ENCODE results near the gene ALAD. TPM values are rescaled to one million over a fixed set of nuclear protein-coding genes. Genes with fewer than 3 reads are reported as not detected.
"Not testable (repeated sequence)": the region's sequence is repeated elsewhere in the genome, so short reads cannot be mapped to it uniquely, and the experiment has no call there.

Gene ALAD
- total RNA-seq, 2 donors from 2014 or later: 27.5 to 34.7 TPM

DNA sequence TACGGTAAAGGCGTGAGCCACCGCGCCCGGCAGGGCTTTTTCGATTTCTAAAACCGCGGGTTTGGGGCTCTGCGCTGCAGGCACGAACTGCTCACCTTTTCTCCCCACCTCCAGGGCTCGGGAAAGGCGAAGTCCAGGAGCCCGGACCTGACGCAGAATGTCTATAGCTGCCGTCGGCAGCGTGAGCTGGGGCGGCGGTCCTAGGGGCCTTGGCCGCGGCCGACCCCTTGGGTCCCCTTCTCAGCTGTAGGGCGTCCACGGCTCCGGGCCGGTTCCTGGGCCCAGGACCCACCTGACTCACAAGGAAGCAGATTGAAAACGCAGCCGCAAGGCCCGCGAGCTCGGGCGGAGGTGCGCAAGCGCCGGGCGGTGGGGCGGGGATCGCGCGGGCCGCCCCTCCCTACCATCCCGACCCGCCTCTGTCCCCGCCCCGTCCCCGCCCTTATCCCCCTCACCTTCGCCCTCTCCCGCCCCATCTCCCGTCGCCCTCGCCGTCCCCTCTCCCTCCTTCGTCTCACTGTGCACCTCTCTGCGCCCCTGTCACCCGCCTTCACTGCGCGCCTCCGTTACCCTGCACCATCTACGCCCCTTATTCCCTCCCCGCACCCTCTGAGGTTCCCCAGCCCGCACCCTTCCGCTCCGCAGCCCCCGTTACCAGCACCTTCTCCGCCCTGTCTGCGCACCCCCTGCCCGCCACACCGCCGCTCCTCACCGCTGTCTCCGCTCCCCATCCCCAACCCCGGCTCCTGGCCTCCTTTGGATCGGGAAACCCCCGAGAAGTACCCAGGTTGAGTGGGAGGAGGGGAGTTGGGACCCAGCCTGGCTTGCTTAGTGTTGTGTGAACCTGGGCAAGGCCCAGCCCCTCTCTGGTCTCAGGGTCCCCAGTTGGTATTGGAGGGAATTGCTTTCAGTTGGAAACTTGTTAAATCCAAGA is 24.2 kb downstream of the ALAD start, which contains the start of gene HDHD3:
Gene HDHD3, minus strand, starts transcription at position 353 of the 934 bp plus-strand sequence. CDS start 2,632 bp downstream, outside the sequence.
- Mint-ChIP-seq H3K27ac (peak within 1 kb of the TSS; percentile 81), H3K27me3 (ENCODE audit: low read depth) (no peaks in the 10 kb centered on the region), H3K36me3 (ENCODE audit: insufficient read depth in 2 of 2) (no peaks in the 10 kb centered on the region), H3K4me3 (peak within 1 kb of the TSS; percentile 88 to 93), H3K9me3 (no peaks in the 10 kb centered on the region), H3K4me1 (ENCODE audit: low read depth) (peaks cover 25% of the 10 kb centered on the region)
- ATAC-seq (replicated peaks in 1 of 2) (peak; percentile 93), DNase-seq (peak; percentile 85 to 87)

DNA sequence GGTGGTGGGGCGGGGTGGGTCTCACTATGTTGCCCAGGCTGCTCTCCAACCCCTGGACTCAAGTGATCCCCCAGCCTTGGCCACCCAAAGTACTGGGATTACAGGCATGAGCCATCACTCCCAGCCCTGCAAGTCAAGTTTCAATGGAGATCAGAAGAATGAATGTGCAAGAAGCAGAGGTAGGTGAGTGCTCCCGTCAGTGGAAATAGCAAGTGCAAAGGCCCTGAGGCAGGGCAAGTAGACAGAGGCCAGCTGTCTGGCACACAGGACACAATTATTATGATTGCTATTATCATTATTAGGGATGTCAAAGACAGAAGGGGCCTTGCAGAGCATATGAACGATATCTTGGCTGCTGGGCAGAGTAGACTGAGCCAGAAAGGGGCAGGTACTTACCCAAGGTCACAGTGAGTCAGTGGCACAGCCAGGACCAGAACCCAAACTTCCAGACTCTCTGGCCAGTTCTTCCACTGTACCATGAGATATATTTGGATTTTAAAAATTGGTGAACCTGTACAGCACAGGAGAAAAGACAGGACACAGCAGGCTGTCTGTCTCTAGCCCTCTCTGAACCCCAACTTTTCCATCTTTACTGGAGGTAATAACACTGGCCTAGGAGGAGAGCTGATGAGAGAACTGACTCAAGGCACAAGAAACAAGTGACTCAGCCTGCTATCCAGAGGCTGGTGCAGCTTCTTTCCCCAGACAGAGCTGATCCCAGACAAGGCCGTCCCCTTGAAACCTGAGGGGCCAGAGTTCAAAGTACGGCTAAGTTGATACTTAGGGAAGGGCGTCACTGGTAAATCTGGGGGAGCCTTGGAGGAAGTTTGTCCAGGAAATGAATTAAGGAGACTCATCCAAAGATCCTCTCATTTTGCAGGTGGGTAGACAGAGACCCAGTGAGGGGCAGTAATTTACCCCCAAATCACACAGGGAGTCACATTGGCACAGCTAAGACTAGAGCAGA is 25.7 kb downstream of the ALAD start:
- Mint-ChIP-seq H3K9me3 (no peaks in the 10 kb centered on the region), H3K4me1 (ENCODE audit: low read depth) (peaks cover 18% of the 10 kb centered on the region), H3K27me3 (ENCODE audit: low read depth) (no peaks in the 10 kb centered on the region), H3K36me3 (ENCODE audit: insufficient read depth in 2 of 2) (no peaks in the 10 kb centered on the region), H3K4me3 (peak overlapping the region; percentile 88 to 93), H3K27ac (peak overlapping the region; percentile 81)
- ATAC-seq (replicated peaks in 1 of 2) (no peak), DNase-seq (no peak)

DNA sequence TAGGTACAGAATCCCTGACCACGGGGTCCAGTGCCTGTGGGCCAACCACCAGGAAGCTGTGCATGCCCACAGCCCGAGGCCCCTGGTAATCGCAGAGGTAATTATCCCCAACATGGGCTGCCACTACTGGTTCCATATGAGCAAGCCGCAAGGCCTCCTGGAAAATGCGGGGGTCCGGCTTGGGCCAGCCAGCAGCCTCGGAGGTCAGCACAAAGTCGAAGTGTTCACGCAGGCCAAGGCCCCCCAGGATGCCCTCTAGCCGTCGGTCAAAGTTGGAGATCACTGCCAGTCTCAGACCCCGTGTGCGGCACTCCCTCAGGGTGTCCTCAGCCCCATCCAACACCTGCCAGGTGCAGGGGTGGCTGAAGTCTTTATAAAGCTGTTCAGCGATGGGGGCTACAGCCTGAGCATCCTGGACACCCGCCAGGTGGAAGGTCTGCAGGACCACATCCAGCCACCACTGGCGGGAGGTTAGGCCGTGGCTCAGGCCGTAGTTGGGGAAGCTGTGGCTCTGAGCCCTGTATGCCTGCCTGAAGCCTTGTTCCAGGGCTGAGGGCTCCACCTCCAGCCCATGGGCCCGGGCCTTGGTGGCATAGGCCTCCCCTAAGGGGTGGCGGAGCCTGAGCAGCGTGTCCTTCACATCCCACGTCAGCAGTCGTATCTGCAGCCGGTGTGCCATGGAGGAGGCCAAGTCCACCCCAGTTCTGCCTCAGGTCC is 27.2 kb downstream of the ALAD start:
- Mint-ChIP-seq H3K9me3 (no peaks in the 10 kb centered on the region), H3K36me3 (ENCODE audit: insufficient read depth in 2 of 2) (no peaks in the 10 kb centered on the region), H3K4me3 (no peak overlapping the region), H3K27me3 (ENCODE audit: low read depth) (no peaks in the 10 kb centered on the region), H3K27ac (no peak overlapping the region), H3K4me1 (ENCODE audit: low read depth) (peaks cover 18% of the 10 kb centered on the region)
- ATAC-seq (replicated peaks in 1 of 2) (no peak), DNase-seq (no peak)

DNA sequence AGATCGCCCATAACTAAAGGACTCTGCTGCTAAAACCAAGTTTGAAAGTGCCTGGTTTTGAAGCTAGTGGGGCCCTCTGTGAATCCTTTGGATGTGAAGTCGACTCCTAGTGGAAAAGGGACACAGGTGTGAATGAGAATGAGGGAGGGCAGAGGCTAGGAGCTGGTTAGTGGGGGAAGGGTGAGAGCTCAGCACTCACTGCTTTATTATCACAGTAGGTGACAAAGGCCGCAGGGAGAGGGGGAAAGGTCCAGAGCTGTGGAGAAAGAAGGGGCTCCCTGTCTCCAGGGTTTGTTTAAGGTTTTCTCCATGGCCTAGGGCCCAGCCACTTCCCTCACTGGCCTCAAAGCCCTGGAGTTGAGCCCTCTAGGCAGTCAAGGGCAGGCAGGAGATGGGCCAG is 27.8 kb downstream of the ALAD start:
- DNase-seq: no peak
- Mint-ChIP-seq H3K4me3 (no peak overlapping the region), H3K4me1 (ENCODE audit: low read depth) (peaks cover 18% of the 10 kb centered on the region), H3K9me3 (no peaks in the 10 kb centered on the region), H3K27me3 (ENCODE audit: low read depth) (no peaks in the 10 kb centered on the region), H3K27ac (no peak overlapping the region), H3K36me3 (ENCODE audit: insufficient read depth in 2 of 2) (no peaks in the 10 kb centered on the region)
- no peak for ATAC-seq (replicated peaks in 1 of 2)

DNA sequence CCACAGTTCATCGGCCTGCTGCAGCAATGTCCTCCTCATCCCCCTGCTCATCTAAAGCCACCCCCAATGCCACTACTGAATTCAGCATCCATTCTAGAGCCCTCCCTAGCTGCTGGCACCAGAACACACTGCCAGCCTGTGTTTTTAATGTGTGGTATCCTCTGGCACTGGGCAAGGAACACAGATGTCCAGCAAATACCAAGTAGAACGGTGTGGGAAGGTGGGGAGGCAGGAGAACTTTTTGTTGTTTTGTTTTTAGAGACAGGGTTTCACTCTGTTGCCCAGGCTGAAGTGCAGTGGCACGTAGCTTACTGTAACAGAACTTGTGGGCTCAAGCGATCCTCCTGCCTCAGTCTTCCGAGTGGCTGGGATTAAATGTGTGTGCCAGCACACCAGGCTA is 29.0 kb downstream of the ALAD start:
- H3K4me3 Mint-ChIP-seq: no peak overlapping the region
- H3K36me3 Mint-ChIP-seq (ENCODE audit: insufficient read depth in 2 of 2): no peaks in the 10 kb centered on the region

DNA sequence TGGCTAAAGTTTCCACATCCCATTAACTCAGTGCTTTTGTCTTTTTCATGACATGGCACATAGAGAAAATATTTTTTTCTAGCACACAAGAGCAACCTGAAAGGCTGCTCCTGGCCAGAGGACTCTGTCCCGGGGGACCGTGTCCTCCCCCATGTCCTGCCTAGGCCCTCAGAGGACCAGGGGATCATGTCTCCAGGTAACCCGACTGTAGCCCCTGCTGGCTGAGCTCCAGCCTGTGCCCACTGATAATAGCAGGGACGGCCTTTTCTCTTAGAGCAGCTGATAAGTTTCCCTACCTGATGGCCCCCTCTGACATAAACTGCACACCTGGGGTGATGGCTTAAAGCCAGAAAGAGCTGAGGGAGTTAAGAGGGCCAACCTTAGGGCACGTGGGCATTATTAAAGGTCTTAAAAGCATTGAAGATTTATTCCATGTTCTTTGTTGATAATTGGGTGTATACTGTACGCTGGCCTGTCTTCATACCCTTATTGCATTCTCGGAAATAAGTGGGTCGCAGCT is 30.2 kb downstream of the ALAD start:
- peaks cover 16% of the 10 kb centered on the region for H3K4me1 Mint-ChIP-seq (ENCODE audit: low read depth)
- H3K27ac Mint-ChIP-seq: no peak overlapping the region
- no peaks in the 10 kb centered on the region for H3K36me3 Mint-ChIP-seq (ENCODE audit: insufficient read depth in 2 of 2)
- ATAC-seq (replicated peaks in 1 of 2) (no peak), DNase-seq (no peak)
- no peaks in the 10 kb centered on the region for H3K27me3 Mint-ChIP-seq (ENCODE audit: low read depth)
- no peak overlapping the region for H3K4me3 Mint-ChIP-seq
- H3K9me3 Mint-ChIP-seq: no peaks in the 10 kb centered on the region

More for the DNA sequence above, 29.0 kb downstream of the ALAD start:
- Mint-ChIP-seq H3K4me1 (ENCODE audit: low read depth) (peaks cover 18% of the 10 kb centered on the region), H3K9me3 (no peaks in the 10 kb centered on the region), H3K27me3 (ENCODE audit: low read depth) (no peaks in the 10 kb centered on the region), H3K27ac (no peak overlapping the region)
- ATAC-seq (replicated peaks in 1 of 2) (no peak), DNase-seq (no peak)

DNA sequence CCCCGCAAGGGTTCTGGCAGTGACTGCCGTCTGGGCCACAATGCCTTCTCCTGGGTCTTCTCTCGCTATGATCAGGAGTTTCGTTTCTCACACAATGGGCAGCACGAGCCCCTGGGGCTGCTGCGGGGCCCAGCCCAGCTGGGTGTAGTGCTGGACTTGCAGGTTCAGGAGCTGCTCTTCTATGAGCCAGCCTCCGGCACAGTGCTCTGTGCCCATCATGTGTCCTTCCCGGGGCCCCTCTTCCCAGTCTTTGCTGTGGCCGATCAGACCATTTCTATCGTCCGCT is 31.3 kb downstream of the ALAD start:
- no peak overlapping the region for H3K27ac Mint-ChIP-seq
- DNase-seq (no peak), ATAC-seq (replicated peaks in 1 of 2) (no peak)
- no peaks in the 10 kb centered on the region for H3K27me3 Mint-ChIP-seq (ENCODE audit: low read depth)
- no peaks in the 10 kb centered on the region for H3K9me3 Mint-ChIP-seq
- H3K4me1 Mint-ChIP-seq (ENCODE audit: low read depth): peaks cover 6% of the 10 kb centered on the region
- H3K4me3 Mint-ChIP-seq: no peak overlapping the region
- H3K36me3 Mint-ChIP-seq (ENCODE audit: insufficient read depth in 2 of 2): no peaks in the 10 kb centered on the region

DNA sequence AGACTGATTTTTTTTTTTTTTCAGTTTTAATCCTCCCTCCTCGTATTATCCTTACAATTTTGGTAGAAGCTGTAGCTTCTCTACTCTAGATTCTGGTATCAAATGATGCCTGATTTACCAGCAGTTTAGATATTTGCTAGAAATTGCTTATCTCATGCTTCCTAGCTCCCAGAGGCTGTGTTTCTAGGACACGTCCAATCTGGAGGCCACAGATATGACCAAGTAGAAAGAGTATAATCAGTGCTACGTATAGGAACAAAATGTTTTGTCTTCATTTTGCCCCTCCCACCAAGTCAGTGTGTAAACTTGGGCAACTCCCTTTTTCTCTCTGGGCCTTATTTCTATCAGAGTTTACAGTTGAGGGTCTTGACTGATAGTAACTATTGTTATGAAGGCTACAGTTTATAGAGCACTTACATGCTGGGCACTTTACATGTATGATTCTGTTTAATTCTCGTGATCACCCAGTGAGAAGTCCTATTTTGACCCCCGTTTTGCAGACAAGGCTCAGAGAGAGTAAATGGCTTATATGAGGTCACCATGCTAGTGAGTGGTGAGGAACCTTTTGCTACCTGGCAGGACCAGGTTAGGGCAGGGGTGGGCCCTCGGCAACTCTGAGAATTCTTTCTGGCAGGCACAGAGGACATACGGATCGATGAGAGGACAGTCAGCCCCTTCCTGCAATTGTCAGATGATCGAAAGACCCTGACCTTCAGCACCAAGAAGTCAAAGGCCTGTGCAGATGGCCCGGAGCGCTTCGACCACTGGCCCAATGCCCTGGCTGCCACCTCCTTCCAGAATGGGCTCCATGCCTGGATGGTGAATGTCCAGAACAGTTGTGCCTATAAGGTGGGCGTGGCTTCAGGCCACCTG is 31.9 kb downstream of the ALAD start:
- no peaks in the 10 kb centered on the region for H3K9me3 Mint-ChIP-seq
- ATAC-seq (replicated peaks in 1 of 2): no peak
- no peaks in the 10 kb centered on the region for H3K36me3 Mint-ChIP-seq (ENCODE audit: insufficient read depth in 2 of 2)
- no peaks in the 10 kb centered on the region for H3K27me3 Mint-ChIP-seq (ENCODE audit: low read depth)
- no peak overlapping the region for H3K27ac Mint-ChIP-seq
- H3K4me3 Mint-ChIP-seq: no peak overlapping the region
- H3K4me1 Mint-ChIP-seq (ENCODE audit: low read depth): peaks cover 3% of the 10 kb centered on the region
- DNase-seq: no peak

DNA sequence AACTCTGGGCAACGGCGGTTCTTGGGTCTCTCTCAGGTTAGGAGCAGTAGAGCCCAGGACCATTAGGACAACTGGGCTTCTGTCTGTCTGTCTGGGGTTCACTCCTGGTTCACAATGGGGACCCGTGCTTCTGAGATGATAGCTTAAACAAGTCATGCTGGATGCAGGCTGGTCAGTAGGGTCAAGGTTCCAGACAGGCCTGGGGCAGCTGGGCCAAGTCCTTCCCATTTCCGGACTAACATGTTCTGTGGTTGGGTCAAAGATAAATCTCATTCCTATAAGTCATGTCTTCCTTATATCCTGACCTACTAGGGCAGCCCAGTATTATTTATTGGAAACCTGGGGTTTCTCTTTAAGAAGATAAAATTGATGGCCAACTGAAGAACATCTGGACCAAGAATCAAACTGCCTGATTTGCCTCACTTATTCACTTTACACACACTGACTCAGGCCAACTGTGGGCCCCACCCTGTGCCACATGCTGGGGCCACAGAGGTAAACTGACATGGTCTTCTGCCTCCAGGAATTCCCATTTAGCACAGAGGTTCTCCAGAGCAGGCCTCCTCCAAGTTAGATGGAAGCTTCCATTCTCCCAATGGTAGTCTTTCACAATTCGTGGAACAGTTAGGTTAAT is 32.6 kb downstream of the ALAD start:
- Mint-ChIP-seq H3K36me3 (ENCODE audit: insufficient read depth in 2 of 2) (no peaks in the 10 kb centered on the region), H3K4me3 (no peak overlapping the region), H3K27ac (no peak overlapping the region), H3K9me3 (no peaks in the 10 kb centered on the region), H3K27me3 (ENCODE audit: low read depth) (no peaks in the 10 kb centered on the region), H3K4me1 (ENCODE audit: low read depth) (peaks cover 6% of the 10 kb centered on the region)
- ATAC-seq (replicated peaks in 1 of 2) (no peak), DNase-seq (no peak)

DNA sequence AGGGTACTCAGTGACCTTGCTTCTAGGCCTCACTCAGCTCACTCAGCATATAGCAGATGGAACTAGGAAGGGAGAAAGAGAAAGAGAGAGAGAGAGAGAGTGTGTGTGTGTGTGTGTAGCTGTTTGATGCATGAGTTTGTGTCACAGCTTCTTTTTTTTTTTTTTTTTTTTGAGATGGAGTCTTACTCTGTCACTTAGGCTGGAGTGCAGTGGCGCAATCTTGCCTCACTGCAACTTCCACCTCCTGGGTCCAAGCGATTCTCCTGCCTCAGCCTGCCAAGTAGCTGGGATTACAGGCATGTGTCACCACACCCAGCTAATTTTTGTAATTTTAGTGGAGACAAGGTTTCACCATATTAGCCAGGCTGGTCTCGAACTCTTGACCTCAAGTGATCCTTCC is 35.4 kb downstream of the ALAD start:
- H3K36me3 Mint-ChIP-seq (ENCODE audit: insufficient read depth in 2 of 2); H3K27ac Mint-ChIP-seq; ATAC-seq (replicated peaks in 1 of 2); DNase-seq; H3K27me3 Mint-ChIP-seq (ENCODE audit: low read depth); H3K9me3 Mint-ChIP-seq; H3K4me3 Mint-ChIP-seq: not testable (repeated sequence)
- peaks cover 21% of the 10 kb centered on the region for H3K4me1 Mint-ChIP-seq (ENCODE audit: low read depth)

DNA sequence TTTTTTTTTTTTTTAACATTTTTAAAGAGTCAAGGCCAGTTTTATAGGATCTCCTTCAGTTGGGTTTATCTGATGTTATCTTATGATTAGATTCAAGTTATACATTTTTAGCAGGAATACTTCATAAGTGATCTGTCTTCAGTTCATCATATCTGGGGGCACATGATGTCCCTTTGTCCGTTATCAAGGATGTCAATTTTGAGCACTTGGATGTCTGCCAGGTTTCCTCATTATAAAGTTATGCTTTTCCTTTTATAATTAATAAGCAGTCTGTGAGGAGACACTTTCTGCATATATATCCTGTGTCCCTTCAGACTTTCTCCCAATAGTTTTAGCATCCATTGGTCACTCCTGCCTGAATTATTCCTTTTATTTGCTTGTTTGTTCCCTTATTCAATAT is 36.1 kb downstream of the ALAD start:
- Mint-ChIP-seq H3K27me3 (ENCODE audit: low read depth) (no peaks in the 10 kb centered on the region), H3K9me3 (no peaks in the 10 kb centered on the region), H3K4me1 (ENCODE audit: low read depth) (peaks cover 21% of the 10 kb centered on the region), H3K27ac (no peak overlapping the region), H3K36me3 (ENCODE audit: insufficient read depth in 2 of 2) (no peaks in the 10 kb centered on the region), H3K4me3 (no peak overlapping the region)
- ATAC-seq (replicated peaks in 1 of 2) (no peak), DNase-seq (no peak)

Data from activated T-cell treated with anti-CD3 and anti-CD28 coated beads, Interleukin-2, amount 50 U/mL, for 72 hours (primary cell).